Measurements from ENCODE around the gene SCYGR2.

DNA sequence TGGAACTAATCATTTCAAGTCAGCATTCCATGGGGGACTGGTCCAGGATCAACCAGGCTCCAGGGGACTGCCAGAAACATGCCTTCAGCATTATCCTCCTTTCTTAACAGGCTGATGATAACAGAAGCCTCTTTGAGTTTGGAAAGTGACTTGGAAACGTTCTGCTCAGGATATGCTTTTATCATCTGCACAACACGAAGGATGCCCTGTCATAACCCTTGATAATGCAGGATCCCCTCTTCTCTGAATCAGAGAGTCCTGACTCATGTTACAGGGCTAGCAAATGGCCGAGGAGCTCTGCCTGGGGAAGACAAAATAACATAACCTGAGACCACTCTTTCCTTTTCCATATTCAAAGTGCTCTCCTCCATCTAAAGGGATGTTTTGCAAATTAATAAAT lies 9.2 kb downstream of the SCYGR2 start:
- TF ChIP-seq SP3 (tag by site-specific recombination; IDR thresholded peaks at IDR 0.05) (no peak), ZNF610 (tag by site-specific recombination; IDR thresholded peaks at IDR 0.05; ENCODE audit: borderline replicate concordance) (no peak), YY1 (tag by site-specific recombination; IDR thresholded peaks at IDR 0.05) (no peak), ZNF324 (tag by site-specific recombination; IDR thresholded peaks at IDR 0.05) (no peak), ZNF776 (tag by site-specific recombination; IDR thresholded peaks at IDR 0.05; ENCODE audit: borderline replicate concordance) (no peak), ZNF660 (tag by site-specific recombination; IDR thresholded peaks at IDR 0.05) (no peak), ZNF561 (tag by site-specific recombination; IDR thresholded peaks at IDR 0.05; ENCODE audit: borderline replicate concordance) (no peak), ZNF670 (tag by site-specific recombination; IDR thresholded peaks at IDR 0.05; ENCODE audit: low read depth) (no peak)
- TF ChIP-seq, protein P1, sequence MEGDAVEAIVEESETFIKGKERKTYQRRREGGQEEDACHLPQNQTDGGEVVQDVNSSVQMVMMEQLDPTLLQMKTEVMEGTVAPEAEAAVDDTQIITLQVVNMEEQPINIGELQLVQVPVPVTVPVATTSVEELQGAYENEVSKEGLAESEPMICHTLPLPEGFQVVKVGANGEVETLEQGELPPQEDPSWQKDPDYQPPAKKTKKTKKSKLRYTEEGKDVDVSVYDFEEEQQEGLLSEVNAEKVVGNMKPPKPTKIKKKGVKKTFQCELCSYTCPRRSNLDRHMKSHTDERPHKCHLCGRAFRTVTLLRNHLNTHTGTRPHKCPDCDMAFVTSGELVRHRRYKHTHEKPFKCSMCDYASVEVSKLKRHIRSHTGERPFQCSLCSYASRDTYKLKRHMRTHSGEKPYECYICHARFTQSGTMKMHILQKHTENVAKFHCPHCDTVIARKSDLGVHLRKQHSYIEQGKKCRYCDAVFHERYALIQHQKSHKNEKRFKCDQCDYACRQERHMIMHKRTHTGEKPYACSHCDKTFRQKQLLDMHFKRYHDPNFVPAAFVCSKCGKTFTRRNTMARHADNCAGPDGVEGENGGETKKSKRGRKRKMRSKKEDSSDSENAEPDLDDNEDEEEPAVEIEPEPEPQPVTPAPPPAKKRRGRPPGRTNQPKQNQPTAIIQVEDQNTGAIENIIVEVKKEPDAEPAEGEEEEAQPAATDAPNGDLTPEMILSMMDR (tag by site-specific recombination; IDR thresholded peaks at IDR 0.05) = no peak
- TF ChIP-seq, protein P2, sequence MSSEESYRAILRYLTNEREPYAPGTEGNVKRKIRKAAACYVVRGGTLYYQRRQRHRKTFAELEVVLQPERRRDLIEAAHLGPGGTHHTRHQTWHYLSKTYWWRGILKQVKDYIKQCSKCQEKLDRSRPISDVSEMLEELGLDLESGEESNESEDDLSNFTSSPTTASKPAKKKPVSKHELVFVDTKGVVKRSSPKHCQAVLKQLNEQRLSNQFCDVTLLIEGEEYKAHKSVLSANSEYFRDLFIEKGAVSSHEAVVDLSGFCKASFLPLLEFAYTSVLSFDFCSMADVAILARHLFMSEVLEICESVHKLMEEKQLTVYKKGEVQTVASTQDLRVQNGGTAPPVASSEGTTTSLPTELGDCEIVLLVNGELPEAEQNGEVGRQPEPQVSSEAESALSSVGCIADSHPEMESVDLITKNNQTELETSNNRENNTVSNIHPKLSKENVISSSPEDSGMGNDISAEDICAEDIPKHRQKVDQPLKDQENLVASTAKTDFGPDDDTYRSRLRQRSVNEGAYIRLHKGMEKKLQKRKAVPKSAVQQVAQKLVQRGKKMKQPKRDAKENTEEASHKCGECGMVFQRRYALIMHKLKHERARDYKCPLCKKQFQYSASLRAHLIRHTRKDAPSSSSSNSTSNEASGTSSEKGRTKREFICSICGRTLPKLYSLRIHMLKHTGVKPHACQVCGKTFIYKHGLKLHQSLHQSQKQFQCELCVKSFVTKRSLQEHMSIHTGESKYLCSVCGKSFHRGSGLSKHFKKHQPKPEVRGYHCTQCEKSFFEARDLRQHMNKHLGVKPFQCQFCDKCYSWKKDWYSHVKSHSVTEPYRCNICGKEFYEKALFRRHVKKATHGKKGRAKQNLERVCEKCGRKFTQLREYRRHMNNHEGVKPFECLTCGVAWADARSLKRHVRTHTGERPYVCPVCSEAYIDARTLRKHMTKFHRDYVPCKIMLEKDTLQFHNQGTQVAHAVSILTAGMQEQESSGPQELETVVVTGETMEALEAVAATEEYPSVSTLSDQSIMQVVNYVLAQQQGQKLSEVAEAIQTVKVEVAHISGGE (tag by site-specific recombination; conservative IDR thresholded peaks at IDR 0.05; ENCODE audit: low read depth) = no peak

Data from HEK293 (cell line).